HG02623 (cell line): ENCODE results near the gene TSPAN5.

Experiments used
- ATAC-seq: cut with Tn5 transposase; IDR thresholded peaks from one replicate; pipeline ENCODE4 v1.9.1; 2021; ENCODE audit warnings: moderate library complexity; ENCODE audit not compliant: unreplicated experiment

TSPAN5 gene

DNA sequence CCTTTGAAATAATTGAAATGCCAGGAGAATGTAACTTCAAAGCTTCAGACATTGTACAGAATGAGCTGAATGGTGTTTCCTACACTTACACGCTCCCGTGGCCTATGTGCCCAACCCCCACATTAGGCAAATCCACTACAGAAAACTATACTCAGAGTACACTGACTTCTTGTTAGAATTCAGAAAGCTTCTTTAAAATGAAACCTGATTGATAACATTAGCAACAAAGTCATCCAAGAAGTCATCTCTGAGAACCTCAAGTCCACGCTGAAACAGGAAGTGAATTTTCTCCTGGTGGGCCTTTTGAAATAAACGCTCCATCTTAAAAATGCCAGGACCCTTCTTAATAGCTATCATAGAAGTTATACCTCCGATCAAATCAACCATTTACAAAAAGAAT, 136.3 kb downstream of the TSPAN5 start:
- no peak for ATAC-seq

DNA sequence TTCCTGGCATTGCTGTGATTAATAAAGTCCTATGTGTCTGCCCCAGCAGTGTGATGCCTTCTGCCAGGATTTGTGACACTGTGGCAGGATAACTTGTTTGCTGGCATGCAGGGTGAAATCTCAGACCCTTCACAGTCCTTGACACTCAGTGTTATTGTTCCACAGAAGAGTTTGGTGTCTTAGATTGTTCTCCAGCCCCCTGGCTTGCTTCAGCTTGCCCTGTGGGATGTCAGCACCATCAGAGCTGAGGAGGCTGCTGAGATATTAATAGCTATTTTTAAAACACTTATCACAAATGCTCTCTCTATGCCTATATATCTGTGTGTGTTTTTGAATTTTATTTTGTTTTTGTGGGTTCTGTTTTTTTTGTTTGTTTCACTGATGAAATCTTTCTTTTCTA, 136.9 kb downstream of the TSPAN5 start:
- no peak for ATAC-seq

DNA sequence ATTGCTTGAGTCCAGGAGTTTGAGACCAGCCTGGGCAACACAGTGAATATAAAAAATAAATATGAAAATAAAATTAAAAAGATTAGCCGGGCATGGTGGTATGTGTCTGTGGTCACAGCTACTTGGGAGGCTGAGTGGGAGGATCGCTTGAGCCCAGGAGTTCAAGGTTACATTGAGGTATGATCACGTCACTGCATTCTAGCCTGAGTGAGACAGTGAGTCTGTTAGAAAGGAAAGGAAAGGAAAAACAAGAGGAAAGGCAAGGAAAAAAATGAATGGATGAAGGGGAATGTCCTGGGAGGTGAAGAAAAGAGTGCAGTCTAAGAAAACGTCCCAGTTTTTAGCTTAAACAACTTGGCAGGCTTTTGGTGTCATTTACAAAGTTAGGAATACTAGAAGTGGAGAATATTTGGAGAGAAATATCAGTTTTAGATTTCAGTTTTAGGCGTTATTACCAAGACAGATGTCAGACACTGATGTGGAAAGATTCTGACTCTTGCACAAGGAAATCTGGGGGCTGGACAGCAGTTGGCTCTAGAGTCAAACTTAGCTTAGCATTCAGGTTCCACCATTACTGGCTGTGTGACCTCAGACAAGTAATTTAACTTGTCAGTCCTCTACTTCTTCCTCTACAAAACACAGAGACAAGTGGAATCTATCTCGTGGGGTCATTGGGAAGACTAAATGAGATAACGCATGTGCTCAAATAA, 139.0 kb downstream of the TSPAN5 start:
- no peak for ATAC-seq

DNA sequence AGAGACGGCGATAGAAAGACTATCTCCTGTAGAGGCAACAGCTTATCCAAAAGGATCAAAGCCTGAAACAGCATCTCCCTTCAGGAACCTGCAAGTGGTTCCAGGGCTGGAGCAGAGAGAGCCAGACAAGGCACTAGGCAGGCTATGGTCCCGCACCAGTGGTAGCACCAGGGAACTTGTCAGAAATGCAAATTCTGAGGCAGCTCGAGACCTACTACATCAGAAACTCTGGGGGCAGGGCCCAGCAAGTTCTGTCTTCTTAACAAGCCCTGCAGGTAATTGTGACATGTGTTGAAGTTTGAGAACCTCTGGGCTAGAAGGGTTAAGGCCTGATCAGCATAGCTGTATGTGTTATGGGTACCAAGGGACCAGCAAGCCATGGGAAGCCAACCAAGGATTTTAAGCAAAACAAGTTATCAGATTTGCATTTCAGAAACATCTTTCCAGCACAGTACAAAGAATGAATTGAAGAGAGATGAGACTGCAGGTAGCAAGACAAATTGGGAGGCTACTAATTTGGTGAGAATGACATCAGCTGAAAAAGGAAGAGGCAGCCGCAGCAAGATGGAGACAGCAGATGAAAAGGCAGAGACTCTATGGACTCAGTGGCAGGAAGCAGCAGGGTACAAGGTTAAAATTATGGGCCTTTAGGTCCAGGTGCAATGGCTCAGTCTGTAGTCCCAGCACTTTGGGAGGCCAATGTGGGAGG, 139.7 kb downstream of the TSPAN5 start:
- ATAC-seq = peak; percentile 93

DNA sequence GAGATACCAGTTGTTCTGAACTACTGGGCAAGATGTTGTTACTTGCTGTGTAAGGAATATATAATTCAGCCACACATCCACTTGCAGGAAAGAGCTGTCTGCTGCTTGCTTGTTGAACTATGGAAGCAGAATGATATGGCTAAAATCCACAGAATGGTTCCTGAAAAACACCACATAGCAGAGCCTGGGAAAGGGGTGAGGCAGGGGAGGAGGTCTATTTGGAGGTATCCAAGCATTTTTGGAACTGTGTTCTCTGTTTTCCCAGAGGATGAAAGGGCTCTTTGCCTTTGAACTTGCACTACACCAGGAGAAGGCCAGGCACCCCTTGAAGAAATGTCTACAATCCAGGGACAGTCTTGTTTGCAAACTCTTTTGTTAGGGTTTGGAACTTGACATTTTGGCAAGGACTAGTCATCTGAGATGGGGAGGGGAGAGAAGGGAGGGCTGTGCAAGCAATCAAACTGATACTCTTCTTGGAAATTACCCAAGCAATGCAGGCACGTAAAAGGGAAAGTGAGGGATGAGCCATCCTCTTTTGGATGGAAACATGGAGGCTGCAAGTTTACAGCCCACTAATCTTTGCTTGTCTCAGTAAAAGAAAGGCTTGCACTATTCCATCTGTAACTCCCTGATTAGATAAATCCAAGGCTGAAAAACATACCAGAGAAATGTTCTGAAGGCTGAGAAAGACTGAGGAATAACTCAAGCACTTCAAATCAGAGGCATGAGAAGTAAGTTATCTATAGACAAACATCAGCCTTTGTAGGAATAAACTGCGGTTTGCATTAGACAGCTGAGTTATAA, 141.0 kb downstream of the TSPAN5 start:
- ATAC-seq = no peak

DNA sequence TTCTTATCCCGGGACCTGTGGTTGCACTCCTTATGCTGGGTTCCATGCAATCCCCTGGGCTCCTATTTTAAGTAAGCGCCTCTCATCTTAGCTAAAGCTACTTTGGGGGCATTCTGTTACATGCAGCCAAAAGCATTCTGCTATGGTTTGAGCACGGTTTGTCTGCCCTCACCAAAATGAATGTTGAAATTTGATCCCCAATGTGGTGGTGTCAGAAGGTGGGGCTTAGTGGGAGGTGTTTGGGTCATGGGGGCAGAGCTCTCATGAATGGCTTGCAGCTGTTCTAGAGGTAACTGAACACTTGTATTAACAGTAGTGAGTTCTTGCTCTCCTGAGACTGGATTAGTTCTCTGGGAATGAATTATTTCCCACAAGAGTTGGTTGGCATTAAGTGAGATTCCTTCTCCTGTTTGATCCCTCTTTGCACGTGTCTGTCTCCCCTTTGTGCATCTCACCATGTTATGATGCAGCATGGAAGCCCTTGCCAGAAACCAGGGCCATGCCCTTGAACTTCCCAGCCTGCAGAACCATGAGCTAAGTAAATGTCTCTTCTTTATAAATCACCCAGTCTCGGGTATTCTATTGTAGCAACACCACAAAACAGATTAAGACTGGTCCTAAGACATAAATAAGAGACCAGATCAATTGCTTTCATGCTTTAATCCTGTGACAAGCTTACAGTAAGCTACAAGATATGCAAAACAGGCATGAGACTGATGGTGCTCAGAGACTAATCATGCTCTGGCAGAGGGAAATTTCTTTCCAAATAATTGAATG, 141.8 kb downstream of the TSPAN5 start:
- no peak for ATAC-seq

DNA sequence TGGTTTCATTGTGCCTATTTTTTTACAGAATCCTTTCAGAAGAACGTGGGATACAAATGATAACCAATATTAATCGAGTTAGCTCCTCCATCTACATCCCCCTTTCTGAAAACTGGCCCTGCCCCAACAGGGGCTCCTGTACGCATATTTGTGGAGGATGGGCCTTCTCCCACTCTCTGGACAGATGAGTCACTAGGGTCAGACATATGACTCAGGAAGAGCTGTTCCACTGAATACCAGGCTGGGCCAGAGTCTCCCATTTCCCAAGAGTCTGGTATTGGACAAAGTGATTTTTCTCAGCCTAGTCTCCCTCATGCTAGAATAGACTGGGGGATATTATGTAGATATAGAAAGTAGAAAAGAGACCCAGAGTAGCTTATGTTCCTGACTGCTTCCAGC, 142.4 kb downstream of the TSPAN5 start:
- no peak for ATAC-seq

DNA sequence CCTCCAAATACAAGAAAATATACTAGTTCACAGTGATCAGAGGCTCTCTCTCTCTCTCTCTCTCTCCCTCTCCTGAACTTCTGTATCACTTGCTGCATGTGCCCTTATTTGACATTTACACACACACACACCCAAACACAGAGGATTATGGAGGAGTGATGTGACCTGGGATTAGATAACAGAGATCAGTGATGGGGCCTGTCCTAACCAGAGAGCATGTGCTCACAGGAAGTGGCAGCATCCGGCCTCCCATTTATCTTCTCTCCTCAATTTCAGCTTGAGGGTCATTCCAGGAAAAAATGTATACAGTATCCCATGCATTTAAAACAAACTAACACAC, 143.0 kb downstream of the TSPAN5 start:
- no peak for ATAC-seq

DNA sequence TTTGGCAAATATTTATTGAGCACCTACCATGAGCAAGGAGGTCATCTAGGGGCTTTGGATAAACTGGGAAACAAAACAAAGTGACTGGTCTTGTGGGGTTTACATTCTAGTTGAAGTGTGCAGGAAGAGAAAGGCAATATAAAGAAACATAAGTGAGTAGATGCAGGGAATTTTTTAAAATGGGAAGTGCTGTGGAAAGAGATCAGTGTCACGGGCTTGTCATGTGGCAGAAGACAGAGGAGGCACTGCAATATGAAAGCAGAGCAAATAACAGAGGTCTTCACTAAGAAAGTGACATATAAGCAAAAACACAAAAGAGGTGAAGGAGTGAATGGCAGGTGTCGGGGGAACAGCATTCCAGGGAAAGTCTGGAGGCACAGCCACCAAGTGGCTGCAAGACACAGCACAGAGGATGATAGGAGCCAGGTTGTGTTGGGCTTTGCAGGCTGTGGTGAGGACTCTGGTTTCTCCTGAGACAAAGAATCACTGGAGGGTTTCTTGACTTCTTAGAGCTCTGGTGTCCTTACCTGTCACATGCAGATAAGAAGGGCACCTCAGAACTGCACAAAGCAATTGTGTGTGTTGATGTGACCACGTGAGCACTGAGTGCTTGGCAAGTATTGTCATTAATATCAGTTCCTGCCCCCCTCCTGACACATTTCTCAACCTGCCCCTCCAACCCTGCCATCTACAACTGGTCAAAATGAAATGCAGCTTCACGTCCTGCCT, 143.5 kb downstream of the TSPAN5 start:
- no peak for ATAC-seq

DNA sequence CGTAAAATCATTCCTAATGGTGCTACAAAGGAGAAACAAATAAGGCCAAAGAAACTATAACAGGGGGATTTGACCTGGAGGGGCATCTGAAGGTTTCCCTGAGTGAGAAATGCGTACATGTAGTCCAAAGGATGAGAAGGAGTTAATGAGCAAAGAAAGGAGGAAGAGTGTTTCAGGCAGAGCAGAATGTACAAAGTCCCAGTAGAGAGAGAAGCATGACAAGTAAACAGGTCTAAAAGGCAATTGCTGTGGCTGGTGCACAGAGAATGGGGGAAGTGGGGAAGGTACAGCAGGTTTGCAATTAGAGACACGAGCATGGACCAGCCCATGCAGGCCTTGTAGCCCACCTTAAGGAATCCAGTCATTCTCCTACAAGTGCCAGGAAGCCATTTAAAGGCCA, 145.5 kb downstream of the TSPAN5 start:
- ATAC-seq = no peak

DNA sequence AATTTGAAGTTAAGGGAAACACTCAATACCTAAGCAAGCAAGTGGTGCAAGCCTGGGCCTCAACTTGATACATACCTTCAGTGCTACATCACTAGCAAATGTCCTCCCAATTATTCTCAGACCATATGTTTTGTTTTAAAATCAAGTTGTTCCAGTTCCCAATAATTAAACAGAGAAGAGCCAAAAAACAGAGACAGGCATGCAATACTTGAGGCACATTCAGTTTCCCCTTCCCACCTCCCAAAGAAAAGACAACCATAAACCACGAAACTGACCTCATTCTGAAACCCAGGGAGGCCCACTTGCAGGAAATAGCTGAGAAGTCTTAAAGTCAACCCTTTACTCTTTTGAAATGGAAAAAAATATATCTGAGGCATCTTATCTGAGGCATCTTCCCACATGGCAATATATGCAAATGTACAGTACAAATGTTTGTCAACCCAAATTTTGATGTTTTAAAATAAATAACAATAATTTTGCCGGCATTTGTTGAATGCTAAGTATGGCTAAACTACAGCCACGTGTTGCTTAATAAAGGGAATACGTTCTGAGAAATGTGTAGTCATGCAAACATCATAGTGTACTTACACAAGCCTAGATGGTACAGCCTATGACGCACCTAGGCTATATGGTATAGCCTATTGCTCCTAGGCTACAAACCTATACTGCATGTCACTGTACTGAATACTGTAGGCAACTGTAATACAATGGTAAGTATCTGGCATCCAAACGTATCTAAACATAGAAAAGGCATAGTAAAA, 147.5 kb downstream of the TSPAN5 start:
- no peak for ATAC-seq

DNA sequence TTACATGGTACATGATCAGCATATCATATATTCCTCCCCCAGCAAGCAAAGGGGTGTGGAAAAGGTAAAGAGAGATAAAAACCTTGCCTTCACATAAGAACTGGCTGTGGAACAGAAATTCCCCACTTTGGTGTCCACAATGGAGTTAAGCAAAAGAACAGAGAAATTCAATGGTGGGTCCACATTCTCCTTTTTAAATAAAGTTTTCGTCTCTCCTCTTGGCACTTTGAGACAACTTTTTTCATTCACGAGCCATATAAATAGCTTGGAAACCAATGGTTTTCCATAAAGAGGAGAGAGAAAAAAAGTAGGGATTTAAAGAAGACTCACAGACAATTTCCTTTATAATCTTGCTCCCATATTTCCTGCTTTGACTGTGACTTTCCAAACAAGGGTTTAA, 148.1 kb downstream of the TSPAN5 start:
- ATAC-seq = no peak

DNA sequence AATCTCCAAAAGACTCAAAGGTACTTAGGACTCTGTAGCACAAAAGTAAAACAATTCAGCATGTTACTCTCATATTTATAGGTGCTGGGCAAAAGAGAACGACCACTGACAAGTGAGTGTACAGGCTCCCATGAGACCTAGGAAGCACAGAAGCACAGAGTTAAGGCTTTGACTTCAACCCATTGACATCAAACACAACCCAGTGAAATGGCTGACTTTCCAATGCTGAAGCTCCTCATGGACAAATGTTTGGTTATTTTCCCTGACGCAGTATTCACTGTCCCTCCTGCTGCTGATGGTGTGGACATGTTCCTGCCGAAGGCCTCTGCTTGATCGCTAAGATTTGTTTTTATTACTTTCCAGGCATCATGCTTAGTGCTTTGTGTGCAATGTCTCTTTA, 148.7 kb downstream of the TSPAN5 start:
- ATAC-seq = no peak

DNA sequence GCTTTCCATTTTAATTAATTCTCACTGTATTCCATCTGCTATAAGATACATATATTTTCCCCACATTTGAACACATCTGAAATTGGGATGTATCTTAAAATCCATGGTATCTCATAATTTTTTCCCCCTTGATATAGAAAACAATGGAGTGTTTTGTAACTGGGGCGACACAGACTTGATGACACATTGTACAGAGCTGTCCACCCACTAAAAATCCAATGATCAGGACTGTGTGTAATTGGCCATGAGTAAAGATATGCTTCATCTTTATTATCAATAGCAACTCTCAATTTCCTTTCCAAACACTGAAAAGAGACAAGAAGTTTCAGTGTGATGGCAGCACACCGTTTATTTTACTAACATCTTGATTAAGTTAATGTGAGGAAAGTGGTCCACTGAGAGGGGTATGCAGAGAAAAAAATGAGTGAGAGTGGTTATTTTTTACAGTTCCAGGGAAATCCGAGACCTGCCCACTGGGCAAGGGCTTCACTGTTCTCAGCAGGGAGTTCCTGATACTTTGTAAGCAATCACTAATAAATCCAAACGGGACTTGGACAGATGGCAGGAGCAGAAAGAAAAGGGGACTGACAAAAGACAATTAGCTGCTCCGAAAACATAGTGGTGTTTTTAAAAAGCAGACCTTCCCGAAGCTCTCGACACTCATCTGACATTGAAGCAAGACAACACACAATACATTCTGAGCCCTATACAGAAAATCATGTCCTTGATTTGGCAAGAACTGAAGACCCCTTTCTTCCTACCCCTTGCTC, 149.4 kb downstream of the TSPAN5 start:
- ATAC-seq = no peak

DNA sequence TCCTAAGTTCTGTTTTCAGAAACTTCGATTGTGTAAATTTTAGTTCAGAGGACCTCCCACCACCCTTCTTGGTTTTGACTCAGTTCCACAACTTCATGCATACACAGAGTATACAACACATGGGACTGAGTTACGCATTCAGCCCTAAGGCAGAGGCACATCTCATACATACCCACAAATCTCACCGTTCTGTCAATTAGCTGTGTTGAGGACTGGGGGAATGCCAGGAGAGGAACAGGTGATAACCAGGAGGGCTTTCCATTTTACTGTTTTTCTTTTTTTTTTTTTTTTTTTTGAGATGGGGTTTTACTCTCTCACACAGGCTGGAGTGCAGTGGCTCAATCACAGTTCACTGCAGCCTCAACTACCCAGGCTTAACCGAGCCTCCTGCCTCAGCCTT, 150.2 kb downstream of the TSPAN5 start:
- ATAC-seq = no peak

DNA sequence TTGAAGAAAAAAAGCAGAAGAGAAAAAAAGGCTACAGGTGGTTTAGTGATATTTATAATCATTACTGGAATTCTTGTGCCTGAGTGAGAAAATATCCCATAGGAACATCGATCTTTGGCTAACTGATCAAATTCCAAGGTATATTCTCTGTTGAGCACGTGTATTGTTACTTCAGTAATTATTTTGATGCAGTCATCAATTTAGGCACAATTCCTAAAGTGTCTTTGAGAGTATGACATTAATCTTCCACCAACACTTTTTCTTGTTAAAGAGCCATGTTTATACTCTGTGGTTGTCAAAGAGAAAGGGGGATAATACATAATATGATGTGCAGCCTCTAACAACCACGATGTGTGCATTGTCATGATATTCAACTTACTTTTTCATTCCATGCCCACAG, 151.1 kb downstream of the TSPAN5 start:
- no peak for ATAC-seq

DNA sequence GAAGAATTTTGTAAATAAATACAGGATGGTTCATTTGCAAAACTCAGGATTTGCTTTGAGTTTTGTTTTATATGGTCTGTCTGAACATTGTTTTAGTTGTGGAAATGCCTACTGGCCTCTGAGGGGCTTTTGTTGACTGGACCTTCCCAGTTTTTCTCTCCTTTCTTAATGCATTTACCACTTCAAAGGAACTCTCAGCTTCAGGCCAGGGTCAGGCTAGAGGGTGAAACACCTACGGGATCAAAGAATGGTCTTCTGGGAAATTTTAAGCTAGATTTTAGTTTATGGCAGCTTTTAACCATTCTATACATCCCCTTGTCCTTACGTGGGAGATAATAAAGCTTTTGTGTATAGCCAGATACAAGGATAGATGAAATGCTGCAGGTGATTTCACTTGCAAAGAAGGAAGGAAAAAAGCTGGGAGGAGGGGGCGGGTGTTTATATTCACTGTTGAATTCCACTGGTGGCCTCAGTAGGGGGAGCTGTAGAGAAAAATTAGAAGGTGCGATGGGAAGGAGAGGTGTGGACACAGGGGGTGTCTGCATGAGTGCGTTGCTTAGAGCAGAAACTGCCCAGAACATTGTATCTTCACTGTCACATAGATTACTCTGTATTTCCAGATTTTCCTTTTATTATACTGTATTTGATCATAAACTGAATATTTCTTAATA, 151.8 kb downstream of the TSPAN5 start:
- no peak for ATAC-seq

DNA sequence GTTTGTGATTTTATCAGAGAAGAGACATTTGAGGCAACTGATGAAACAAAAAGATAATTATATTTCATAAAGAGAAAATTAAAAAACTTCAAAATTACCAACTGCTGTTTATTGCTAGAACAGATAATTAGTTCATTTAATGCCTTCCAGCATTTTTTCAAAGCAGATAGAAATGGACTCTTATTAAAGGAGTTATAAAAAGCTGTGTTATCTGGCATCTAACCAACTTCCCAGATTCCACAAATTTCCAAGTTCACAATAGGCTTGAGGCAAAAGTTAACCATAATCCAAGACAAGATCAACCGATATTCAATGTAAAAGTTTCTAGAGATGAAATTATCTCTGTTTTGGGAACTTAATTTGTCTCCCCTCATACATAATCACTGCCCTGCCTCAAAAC, 152.4 kb downstream of the TSPAN5 start:
- no peak for ATAC-seq

DNA sequence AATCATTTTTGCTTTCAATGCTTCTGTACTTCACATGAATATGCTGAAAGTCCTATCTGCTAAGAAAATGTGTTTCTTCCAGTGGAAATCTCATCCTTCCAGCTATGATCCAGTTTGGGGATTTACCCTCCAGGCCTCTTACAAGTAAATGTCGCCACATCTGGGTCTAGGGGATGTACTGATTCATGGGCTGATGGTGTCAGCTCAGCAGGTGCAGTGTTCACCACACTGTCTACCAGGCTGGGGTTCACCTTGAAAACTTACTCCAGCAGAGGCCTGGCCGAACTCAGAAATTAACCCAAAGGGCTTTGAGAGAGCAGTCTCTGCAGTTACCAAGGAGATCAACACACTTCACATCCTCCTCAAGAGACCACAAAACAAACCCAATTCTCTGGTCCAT, 154.3 kb downstream of the TSPAN5 start:
- no peak for ATAC-seq
